Endothelial cell of umbilical vein (primary cell): Measurements from ENCODE around the gene RAPGEF3. TPM values are rescaled to one million over a fixed set of nuclear protein-coding genes. Genes with fewer than 3 reads are reported as not detected.

Experiments used
- BruUV-seq: library from RNA; stranded (reverse); fragments of 400-500 nt; replicated peaks from 2 replicates; lab custom pipeline; 2021; lab: Mats Ljungman, UMichigan
- CTCF ChIA-PET: fragments of 300-600, 350-600 bp; sonication (Branson Sonifier 250); formaldehyde crosslinking; loops from one replicate; lab custom pipeline; 2021; ENCODE audit warnings: antibody characterized with exemption, inconsistent platforms; lab: Charles Lee
- POLR2A ChIA-PET: fragments of 300-600, 350-600 bp; sonication (Branson Sonifier 250); formaldehyde crosslinking; loops from one replicate; lab custom pipeline; 2021; ENCODE audit warnings: antibody characterized with exemption, inconsistent platforms; lab: Charles Lee
- DNase-seq: peaks from one replicate; pipeline ENCODE4 v3.0.0-alpha.2; 2011; ENCODE audit warnings: low read depth, low spot score
- FAIRE-seq: peaks from 2 replicates; lab custom pipeline; 2011; peaks lifted over from hg19 to GRCh38; lab: Jason Lieb, UNC
- H2AFZ ChIP-seq: 2 replicates; pipeline ENCODE4 v1.6.0; 2012; ENCODE audit warnings: low read depth, low read length, control low read depth, inconsistent platforms
- H3K27ac ChIP-seq: 2 replicates; pipeline ENCODE4 v1.5.1; 2011; ENCODE audit warnings: low read depth, mild to moderate bottlenecking, control low read depth, low read length, moderate library complexity; ENCODE audit not compliant: insufficient read depth
- H3K27me3 ChIP-seq, 2 experiments: 2 replicates each; pipeline versions ENCODE4 v1.6.0 to v1.6.1; 2011; ENCODE audit warnings: low read length in 2 of 2, mixed read lengths in 1 of 2; ENCODE audit not compliant: control insufficient read depth in 2 of 2, insufficient read depth in 2 of 2
- H3K36me3 ChIP-seq, 2 experiments: 2 replicates in 1 of 2; 3 replicates in 1 of 2; pipeline ENCODE4 v1.5.1; 2011; ENCODE audit warnings: low read length in 2 of 2, mild to moderate bottlenecking in 1 of 2, moderate library complexity in 1 of 2; ENCODE audit not compliant: control insufficient read depth in 2 of 2, insufficient read depth in 2 of 2; ENCODE audit errors: extremely low read depth in 1 of 2
- H3K4me1 ChIP-seq: 3 replicates; pipeline ENCODE4 v1.5.1; 2011; ENCODE audit warnings: mild to moderate bottlenecking, low read length; ENCODE audit not compliant: control insufficient read depth, insufficient read depth; ENCODE audit errors: extremely low read depth
- H3K4me2 ChIP-seq: 2 replicates; pipeline ENCODE4 v1.6.1; 2011; ENCODE audit warnings: low read length, control low read depth, mixed read lengths; ENCODE audit not compliant: insufficient read depth
- H3K4me3 ChIP-seq, 3 experiments: fragments of 200-600 bp in 1 of 3; sonication (generic), shearing (Covaris generic) in 1 of 3; replicated peaks in 1 of 3; 2 replicates each; pipeline ENCODE4 v1.5.1; 2011 to 2016; ENCODE audit warnings: control low read depth in 3 of 3, low read length in 3 of 3, mild to moderate bottlenecking in 2 of 3, inconsistent platforms in 1 of 3, low read depth in 1 of 3, moderate library complexity in 1 of 3; ENCODE audit not compliant: insufficient read depth in 1 of 3
- H3K79me2 ChIP-seq: 2 replicates; pipeline ENCODE4 v1.6.0; 2012; ENCODE audit warnings: low read length, inconsistent platforms; ENCODE audit not compliant: control insufficient read depth, insufficient read depth
- H3K9ac ChIP-seq: replicated peaks from 2 replicates; pipeline ENCODE3; 2011; ENCODE audit warnings: low read length, control low read depth; ENCODE audit not compliant: insufficient read depth; ENCODE audit errors: extremely low read depth
- H3K9me1 ChIP-seq: replicated peaks from 3 replicates; pipeline ENCODE4 v1.6.0; 2011; ENCODE audit warnings: mild to moderate bottlenecking, low read length; ENCODE audit not compliant: control insufficient read depth, insufficient read depth; ENCODE audit errors: extremely low read depth
- H3K9me3 ChIP-seq: replicated peaks from 2 replicates; pipeline ENCODE4 v1.5.1; 2012; ENCODE audit warnings: low read length, inconsistent platforms; ENCODE audit not compliant: control insufficient read depth, insufficient read depth
- H4K20me1 ChIP-seq: replicated peaks from 2 replicates; pipeline ENCODE3; 2011; ENCODE audit warnings: mild to moderate bottlenecking, low read length; ENCODE audit not compliant: control insufficient read depth, insufficient read depth; ENCODE audit errors: extremely low read depth
- CTCF ChIP-seq, 2 donors: IDR thresholded peaks; 1 replicate in 1 of 2; 2 replicates in 1 of 2; pipeline ENCODE4 v1.5.1; 2011; ENCODE audit warnings: low read length in 2 of 2, mild to moderate bottlenecking in 2 of 2, moderate library complexity in 2 of 2, control low read depth in 1 of 2, inconsistent platforms in 1 of 2, low read depth in 1 of 2; ENCODE audit not compliant: insufficient read depth in 1 of 2; ENCODE audit errors: extremely low read depth in 1 of 2
- EZH2 ChIP-seq: IDR thresholded peaks from 2 replicates; pipeline ENCODE4 v1.6.1; 2012; ENCODE audit warnings: borderline replicate concordance, low read depth, mild to moderate bottlenecking, moderate library complexity, low read length, inconsistent platforms; ENCODE audit not compliant: severe bottlenecking
- FOS ChIP-seq: IDR thresholded peaks from 2 replicates; pipeline ENCODE4 v1.6.1; 2011; ENCODE audit warnings: mild to moderate bottlenecking, low read length, moderate library complexity, borderline replicate concordance; ENCODE audit not compliant: insufficient read depth
- GATA2 ChIP-seq: IDR thresholded peaks from 2 replicates; pipeline ENCODE4 v1.7.0; 2011; ENCODE audit warnings: low read depth, mild to moderate bottlenecking, moderate library complexity, mixed read lengths, low read length; ENCODE audit not compliant: insufficient read length, insufficient read depth
- JUN ChIP-seq: IDR thresholded peaks from 2 replicates; pipeline ENCODE4 v1.6.1; 2011; ENCODE audit warnings: borderline replicate concordance, low read depth; ENCODE audit not compliant: insufficient read length, insufficient read depth
- MYC ChIP-seq: IDR thresholded peaks from one replicate; pipeline ENCODE4 v1.6.1; 2011; ENCODE audit warnings: mild to moderate bottlenecking, low read depth, low read length
- POLR2A ChIP-seq: IDR thresholded peaks from 2 replicates; pipeline ENCODE4 v1.6.1; 2012; ENCODE audit warnings: low read depth, mild to moderate bottlenecking, control low read depth, low read length
- POLR2AphosphoS5 ChIP-seq: IDR thresholded peaks from 2 replicates; pipeline ENCODE4 v1.6.1; 2012; ENCODE audit warnings: low read depth, mild to moderate bottlenecking, control low read depth, low read length, moderate library complexity; ENCODE audit not compliant: insufficient read depth
- dilution Hi-C: fragments of 300-500 bp; cut with MboI; formaldehyde crosslinking; loops from one replicate; pipeline ENCODE4 v1.15.0; 2019; ENCODE audit warnings: low sequenced_read_pairs; ENCODE audit not compliant: extremely low pct_ligation_motif_present
- intact Hi-C: fragments of 100-400 bp; cut with micrococcal nuclease; formaldehyde crosslinking; loops from one replicate; pipeline ENCODE4 v1.10.0; 2022
- polyA plus RNA-seq, 4 experiments: library from polyadenylated mRNA; depleted of rRNA in 3 of 4; stranded (reverse) in 3 of 4; unstranded in 1 of 4; fragments of >200 nt; gene quantifications; 2 replicates each; pipeline versions ENCODE4 v1.2.1 to v1.2.3, GENCODE V29; 2011 to 2012; ENCODE audit warnings: missing spikeins in 1 of 4
- total RNA-seq: library from RNA; stranded (reverse); gene quantifications from 2 replicates; pipeline ENCODE4 v1.2.3, GENCODE V29; 2021
- TF ChIP-seq, protein P1 (sequence below): IDR thresholded peaks from 2 replicates; pipeline ENCODE4 v1.6.1; 2011; ENCODE audit not compliant: insufficient read depth, insufficient read length

The RAPGEF3 gene
- total and polyA plus RNA-seq, 2 donors (not counting 3 experiments of a cell fraction or from before 2014, with no cell fraction given) = 34.5 to 55.1 TPM

DNA sequence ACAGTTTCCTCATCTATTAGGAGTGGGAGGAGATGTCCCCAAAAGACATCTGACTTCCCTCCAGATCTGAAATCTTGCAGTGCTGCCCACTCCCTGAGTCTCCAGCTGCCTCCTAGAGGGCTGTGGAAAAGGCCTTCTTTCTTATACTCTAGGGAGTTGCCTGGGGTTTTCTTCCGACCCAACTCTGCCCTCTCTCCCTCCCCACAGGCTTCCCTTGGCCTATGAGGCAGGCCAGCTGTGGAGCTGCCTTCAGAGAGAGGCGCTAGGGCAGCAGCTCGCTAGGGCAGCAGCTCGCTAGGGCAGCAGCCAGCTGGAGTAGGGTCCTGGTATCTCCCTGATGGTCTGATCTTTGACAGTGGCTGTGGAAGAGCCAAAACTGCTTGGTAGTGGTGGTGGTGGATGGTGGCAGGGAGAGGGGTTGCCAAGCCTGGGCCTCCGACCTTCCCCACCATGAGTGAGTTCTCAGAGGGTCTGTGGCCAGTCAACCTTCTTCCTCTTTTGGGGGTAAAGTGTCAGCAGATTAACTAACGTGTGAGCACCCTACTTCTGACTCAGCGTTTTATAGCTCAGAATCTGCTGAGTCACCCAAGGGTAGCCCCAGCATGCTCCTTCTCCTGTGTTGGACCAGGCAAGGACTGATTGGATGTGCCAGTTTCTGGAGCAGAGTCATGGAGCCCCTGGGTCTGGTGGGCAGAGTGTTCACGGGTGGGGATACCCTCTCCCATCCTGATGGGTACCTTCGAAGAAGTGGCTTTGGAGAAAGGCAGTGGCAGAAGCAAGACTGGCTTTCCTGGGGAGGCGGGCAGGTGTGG, 16.6 kb upstream of the RAPGEF3 start:
- intact Hi-C loops (no loop called here), dilution Hi-C loops (no loop called here)
- FAIRE-seq = no peak
- no peak overlapping the region for H3K9ac ChIP-seq
- POLR2A ChIA-PET = no interaction called here
- DNase-seq = no peak
- no TSS peak for BruUV-seq
- H3K9me1 ChIP-seq = no peaks in the 10 kb centered on the region
- no peak overlapping the region for H3K4me3 ChIP-seq
- CTCF ChIA-PET = interaction anchor here (1.0 to 9.3 kb wide), 7 partner anchors 9 to 63 kb away, joined by 3 to 133 read pairs (median 40); partner anchors contain the start of gene RAPGEF3
- no peaks in the 10 kb centered on the region for H4K20me1 ChIP-seq
- H3K4me2 ChIP-seq = no peak overlapping the region
- H3K27me3 ChIP-seq = no peaks in the 10 kb centered on the region
- no peak overlapping the region for H2AFZ ChIP-seq
- H3K36me3 ChIP-seq = no peaks in the 10 kb centered on the region
- H3K4me1 ChIP-seq = peaks cover 31% of the 10 kb centered on the region
- no peak overlapping the region for H3K27ac ChIP-seq
- TF ChIP-seq MYC (no peak), JUN (no peak), CTCF (IDR thresholded peaks at IDR 0.05; ENCODE audit: extremely low read depth in 1 of 2, insufficient read depth in 1 of 2, low read depth in 1 of 2, low read length in 2 of 2) (no peak), EZH2 (no peak), POLR2AphosphoS5 (no peak), POLR2A (no peak), FOS (no peak), GATA2 (no peak)
- TF ChIP-seq, protein P1, sequence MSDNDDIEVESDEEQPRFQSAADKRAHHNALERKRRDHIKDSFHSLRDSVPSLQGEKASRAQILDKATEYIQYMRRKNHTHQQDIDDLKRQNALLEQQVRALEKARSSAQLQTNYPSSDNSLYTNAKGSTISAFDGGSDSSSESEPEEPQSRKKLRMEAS = no peak
- H3K79me2 ChIP-seq = no peaks in the 10 kb centered on the region
- no peaks in the 10 kb centered on the region for H3K9me3 ChIP-seq
